ENCODE measurements around the gene CPVL.

GRCh38 chr7:29005406-29005805 lies 140.9 kb downstream of the CPVL start:
- TF ChIP-seq CTCF (conservative IDR thresholded peaks at IDR 0.05; ENCODE audit: low read depth, low read length), result no peak
- no peak for TF ChIP-seq EZH2 (IDR thresholded peaks at IDR 0.05; ENCODE audit: borderline replicate concordance, low read depth, low read length, poor library complexity, severe bottlenecking)
